ENCODE measurements around the gene PDZD11.

PDZD11 gene

DNA sequence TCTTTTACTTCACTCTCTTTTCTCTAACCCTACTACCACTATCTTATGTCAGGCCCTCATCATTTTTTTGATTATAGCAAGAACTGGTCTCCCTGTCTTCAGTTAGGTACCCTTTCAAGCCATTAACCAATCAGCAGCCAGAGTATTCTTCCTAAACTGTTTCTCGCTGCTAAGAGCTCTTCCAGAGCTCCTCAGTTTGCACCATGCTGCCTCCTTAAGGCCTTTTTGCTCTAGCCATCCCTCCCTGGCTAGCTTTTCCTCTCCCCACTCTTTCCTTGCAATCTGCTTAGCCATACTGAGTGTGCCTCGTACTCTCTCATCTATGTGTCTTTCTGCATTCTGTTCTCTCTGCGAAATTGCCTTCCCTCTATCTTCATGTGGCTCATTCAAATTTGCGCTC lies 33.1 kb upstream of the PDZD11 start:
- POLR2A ChIA-PET (ENCODE audit: low non-redundant PET), result no interaction called here
- TF ChIP-seq, protein P1, sequence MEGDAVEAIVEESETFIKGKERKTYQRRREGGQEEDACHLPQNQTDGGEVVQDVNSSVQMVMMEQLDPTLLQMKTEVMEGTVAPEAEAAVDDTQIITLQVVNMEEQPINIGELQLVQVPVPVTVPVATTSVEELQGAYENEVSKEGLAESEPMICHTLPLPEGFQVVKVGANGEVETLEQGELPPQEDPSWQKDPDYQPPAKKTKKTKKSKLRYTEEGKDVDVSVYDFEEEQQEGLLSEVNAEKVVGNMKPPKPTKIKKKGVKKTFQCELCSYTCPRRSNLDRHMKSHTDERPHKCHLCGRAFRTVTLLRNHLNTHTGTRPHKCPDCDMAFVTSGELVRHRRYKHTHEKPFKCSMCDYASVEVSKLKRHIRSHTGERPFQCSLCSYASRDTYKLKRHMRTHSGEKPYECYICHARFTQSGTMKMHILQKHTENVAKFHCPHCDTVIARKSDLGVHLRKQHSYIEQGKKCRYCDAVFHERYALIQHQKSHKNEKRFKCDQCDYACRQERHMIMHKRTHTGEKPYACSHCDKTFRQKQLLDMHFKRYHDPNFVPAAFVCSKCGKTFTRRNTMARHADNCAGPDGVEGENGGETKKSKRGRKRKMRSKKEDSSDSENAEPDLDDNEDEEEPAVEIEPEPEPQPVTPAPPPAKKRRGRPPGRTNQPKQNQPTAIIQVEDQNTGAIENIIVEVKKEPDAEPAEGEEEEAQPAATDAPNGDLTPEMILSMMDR (conservative IDR thresholded peaks at IDR 0.05; ENCODE audit: low read depth), result no peak
- no peak for DNase-seq (ENCODE audit: low spot score)
- CTCF ChIA-PET, result no interaction called here
- no peak overlapping the region for H3K27ac ChIP-seq

GRCh38 chrX:70313503-70313902 lies 23.8 kb upstream of the PDZD11 start:
- TF ChIP-seq, protein P1 (conservative IDR thresholded peaks at IDR 0.05; ENCODE audit: low read depth), result no peak
- CTCF ChIA-PET, result interaction anchor here (0.6 kb wide), 1 partner anchor 144 kb away, joined by 4 read pairs; no protein-coding TSS in a partner anchor
- POLR2A ChIA-PET (ENCODE audit: low non-redundant PET), result no interaction called here
- no peak overlapping the region for H3K27ac ChIP-seq
- no peak for DNase-seq (ENCODE audit: low spot score)

DNA sequence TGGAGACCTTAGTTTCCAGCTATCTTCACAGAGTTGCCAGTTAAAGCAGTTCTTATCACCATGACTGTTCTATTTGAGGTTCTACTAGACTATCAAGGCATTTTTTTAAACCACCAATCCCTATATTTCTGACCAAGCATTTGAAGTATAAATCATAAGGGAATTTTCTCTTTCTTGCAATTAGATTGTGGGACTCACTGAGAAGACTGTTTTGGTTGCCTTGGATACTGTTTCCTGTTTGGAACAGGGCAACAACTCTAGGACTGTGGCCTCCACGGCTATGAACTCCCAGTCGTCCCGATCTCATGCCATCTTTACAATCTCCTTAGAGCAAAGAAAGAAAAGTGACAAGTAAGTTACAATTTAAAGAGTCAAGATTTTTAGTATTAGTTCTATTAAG lies 12.0 kb upstream of the PDZD11 start:
- DNase-seq (ENCODE audit: low spot score), result no peak
- H3K27ac ChIP-seq, result no peak overlapping the region
- ChIA-PET CTCF (no interaction called here), POLR2A (ENCODE audit: low non-redundant PET) (no interaction called here)
- TF ChIP-seq, protein P1 (conservative IDR thresholded peaks at IDR 0.05; ENCODE audit: low read depth), result no peak

GRCh38 chrX:70293621-70294020 lies 3.9 kb upstream of the PDZD11 start:
- no peak for DNase-seq (ENCODE audit: low spot score)
- POLR2A ChIA-PET (ENCODE audit: low non-redundant PET), result no interaction called here
- no peak overlapping the region for H3K27ac ChIP-seq
- TF ChIP-seq, protein P1 (conservative IDR thresholded peaks at IDR 0.05; ENCODE audit: low read depth), result no peak
- CTCF ChIA-PET, result interaction anchor here (0.7 kb wide), 1 partner anchor 159 kb away, joined by 3 read pairs; no protein-coding TSS in a partner anchor

DNA sequence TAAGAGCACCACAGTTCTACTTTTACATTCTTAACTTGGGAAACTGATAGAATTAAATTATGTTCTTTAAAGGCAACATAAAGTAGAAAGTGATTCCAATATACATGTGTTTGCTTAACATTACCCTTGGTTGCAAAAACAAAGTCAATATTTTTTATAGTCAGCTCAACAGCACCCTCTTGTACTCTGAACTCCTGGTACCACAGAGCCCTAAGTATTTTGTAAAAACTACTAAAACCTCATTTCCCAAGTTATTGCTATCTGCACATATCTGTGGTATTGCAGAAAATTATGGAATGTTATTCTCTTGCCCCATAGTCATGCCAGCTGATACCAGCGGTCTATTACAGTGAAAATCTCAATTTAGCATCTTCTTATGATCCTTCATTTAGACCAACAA lies 3.1 kb upstream of the PDZD11 start:
- TF ChIP-seq, protein P1 (conservative IDR thresholded peaks at IDR 0.05; ENCODE audit: low read depth), result no peak
- DNase-seq (ENCODE audit: low spot score), result no peak
- H3K27ac ChIP-seq, result no peak overlapping the region
- ChIA-PET POLR2A (ENCODE audit: low non-redundant PET) (no interaction called here), CTCF (no interaction called here)

GRCh38 chrX:70289168-70289792 lies 447 bp downstream of the PDZD11 start:
- ChIA-PET CTCF (no interaction called here), POLR2A (ENCODE audit: low non-redundant PET) (no interaction called here)
- H3K27ac ChIP-seq, result peak overlapping the region; percentile 74
- TF ChIP-seq, protein P1 (conservative IDR thresholded peaks at IDR 0.05; ENCODE audit: low read depth), result no peak
- peak; percentile 2 for DNase-seq (ENCODE audit: low spot score)
